Suppressor macrophage treated with lipopolysaccharide for 1 hour (primary cell): Measurements from ENCODE around the gene AQP6.

Experiments
- DNase-seq, 3 donors: peaks; one replicate each; pipeline ENCODE4 v3.0.0-alpha.2; 2020 to 2022

The AQP6 gene

DNA sequence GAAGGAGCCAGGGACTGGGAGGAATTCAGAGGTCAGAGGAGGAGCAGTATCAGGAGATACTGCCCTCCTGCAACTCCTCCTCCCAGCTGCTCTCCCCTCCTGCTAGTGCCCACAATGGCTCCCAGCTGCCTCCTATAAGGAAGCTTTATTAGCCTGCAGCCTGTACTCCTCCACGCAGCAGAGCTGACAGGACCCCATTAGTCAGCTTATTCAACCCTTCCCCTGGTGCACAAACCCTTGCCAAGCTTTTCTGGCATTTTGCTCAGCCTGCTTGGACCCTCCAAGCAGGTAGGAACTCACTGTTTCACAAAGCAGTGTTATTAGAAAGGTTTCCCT, 29.2 kb upstream of the AQP6 start:
- no peak for DNase-seq

DNA sequence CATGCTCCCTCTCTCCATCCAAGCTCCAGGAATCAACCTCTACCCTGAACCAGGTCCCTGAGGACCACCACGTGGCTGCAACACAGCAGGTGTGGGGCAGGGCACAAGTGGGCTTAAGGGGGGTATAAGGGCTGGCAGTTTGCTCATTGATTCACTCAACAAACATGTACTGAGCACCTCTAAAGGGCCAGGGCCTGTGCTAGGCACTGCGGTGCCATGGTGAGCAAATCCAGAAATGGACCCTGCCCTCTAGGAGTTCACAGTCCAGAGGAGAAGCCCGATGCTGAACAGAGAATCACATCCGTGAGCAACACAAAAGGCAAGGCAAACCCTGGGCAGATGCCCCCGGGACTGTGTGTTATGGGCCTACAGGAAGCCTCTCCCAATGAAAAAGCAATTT, 28.7 kb upstream of the AQP6 start:
- DNase-seq, result no peak

DNA sequence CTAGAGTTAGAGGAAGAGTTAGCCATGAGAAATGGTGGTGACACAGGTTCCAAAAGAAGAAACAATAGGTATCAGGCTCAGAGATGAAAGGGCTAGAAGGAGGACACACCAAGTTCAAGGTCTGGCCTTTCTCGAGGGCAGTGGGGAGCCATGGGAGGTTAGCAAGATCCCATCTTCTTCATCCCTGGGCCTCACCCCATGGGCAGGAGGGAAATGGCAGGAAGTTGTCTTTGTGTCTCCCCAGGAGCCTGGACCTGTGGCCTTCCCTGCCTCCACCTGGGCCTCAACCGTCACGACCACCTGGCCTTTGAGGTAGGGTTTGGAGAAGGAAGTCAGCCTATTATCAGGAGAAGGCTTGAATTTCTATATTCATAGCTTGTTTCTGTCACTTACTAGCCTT, 28.0 kb upstream of the AQP6 start:
- DNase-seq, result no peak

DNA sequence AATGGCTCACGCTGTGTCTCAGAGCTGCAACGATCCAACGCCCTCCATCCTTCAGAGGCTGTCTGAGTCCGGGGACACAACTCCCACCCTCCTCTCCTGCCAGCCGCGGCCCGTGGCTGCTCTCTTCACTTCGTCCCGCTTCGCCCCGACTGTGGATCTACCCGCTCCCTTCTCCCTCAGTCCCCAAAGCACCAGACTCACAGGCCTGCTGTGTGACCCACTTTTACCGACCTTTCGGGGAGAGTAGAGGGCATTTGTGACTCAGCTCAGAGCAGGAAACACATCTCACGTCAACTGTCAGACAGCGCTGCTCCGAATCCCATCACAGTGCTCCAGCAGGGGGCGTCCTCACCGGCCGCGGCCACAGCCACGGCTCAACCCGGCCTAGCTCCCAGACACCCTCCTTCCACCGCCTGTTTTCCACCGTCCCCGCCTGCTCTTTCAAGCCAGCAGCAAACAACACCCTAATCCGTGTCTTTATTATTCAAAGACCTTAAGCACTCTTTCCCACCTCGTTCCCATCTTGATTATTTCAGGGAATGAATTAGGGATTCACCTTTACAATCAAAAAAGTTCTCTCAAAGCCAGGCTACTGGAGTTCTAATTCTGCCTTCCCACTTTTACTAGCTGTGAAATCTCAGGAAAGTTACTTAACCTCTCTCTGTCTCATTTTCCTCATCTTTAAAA, 27.2 kb upstream of the AQP6 start:
- peak; percentile 89 to 93 (median 93) for DNase-seq

DNA sequence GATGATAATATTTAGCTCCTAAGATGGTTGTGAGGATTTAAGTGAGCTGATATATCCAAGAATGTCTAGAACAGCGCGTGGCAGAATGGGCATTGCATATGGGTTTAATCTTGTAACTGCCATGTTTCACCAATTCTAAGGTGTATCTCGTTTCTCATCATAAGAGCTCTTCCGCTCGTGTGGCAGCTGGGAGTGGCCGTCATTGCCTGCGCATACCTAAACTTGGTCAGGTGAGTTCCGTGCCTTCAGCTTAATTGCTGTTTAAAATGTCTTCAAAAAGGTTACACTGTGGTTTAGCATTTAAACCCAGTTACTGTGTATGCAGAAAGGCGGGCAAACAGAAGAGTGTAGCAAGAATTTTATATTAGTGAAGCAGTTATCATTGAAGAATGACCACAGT, 26.7 kb upstream of the AQP6 start:
- no peak for DNase-seq

DNA sequence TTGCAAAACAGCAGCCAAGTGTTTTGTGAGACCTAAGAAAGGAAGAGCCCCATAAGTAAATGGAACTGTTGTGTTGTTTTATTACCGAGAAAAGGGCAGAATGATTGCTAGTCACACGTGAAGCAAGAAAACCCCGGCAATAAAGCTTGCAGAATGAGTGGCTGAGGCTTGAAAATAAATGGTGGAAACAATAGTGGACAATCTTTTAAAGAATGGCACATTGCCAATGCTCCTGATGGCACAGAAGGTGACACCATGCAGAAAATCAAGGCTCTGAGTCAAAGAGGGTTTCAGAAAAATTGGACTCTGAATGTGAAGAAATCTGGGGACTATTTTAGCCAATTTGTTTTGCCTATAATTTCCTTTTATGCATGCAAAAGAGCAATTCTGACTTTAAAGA, 26.2 kb upstream of the AQP6 start:
- DNase-seq, result no peak

DNA sequence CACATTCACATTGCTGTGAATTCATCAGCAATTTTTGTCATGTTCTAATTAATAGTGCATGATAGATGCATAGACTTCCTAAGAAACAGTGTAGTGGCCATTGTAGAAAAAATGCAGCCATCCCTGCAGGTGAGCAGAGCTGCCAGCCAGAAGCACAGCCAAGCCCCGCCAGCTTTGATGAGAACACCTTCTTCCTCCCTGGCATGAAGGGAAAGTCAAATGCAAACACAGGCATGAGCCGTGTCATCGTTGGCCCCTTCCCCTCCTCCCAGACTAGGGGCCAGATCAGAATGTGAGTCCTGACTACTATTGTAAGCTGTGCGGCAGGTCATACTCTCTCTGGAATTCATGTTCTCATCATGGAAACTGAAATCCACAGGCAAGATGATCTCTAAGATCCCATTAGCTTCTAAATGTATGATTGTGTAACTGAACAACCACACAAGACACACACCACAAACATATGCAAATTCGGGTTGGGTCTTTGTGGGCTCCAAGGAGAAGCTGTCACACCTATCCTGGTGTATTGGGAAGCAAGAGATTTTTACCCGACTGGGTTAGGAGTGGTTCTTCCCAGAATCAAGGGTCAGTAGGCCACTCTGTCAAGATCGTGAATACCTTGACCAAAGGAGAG, 25.0 kb upstream of the AQP6 start:
- DNase-seq, result no peak

DNA sequence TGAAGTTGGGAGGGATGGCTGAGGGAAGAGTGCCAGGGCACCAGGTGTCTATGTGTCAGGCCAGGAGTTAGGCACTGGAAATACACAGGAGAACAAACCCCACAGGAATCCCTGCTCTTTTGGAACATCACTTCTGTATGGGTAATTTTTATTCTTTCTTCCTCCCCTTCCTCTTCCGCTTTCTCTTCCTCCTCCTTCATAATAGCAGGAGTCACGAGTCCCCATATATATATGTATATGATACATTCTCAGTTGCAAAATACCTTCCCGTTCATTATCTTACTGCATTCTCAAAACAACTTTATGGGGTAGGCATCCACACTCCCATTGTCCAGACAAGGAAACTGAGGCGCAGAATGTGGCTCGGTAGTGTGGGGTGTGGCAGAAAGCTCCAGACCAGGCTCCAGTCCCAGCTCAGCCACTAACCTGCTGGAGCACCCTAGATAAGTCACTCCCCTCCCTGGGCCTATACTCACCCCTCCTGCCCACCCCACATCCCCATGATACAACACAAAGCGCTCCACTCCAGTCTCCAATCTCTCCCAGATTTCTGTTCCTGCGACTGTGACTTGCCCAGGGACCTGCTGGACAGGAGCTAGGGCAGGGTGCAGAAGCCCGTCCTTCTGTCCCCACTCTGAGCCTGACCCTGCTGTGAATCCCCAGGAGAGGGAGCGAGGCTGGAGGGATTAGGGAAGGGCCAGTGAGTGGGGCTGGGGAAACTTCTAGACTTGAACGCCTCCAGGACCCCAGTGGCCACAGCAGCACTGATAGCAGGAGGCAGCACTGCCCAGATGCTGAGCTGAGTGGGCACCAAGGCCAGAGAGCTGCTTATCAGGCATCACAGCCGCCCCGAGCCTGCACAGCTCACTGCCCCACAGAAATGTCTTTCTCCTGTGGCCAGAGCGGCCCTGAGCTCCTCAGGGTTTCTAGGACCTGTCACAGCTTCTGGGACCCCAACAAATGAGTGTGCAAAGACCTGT, 23.6 kb upstream of the AQP6 start:
- DNase-seq, result peak; percentile 53 to 78 (median 77)

DNA sequence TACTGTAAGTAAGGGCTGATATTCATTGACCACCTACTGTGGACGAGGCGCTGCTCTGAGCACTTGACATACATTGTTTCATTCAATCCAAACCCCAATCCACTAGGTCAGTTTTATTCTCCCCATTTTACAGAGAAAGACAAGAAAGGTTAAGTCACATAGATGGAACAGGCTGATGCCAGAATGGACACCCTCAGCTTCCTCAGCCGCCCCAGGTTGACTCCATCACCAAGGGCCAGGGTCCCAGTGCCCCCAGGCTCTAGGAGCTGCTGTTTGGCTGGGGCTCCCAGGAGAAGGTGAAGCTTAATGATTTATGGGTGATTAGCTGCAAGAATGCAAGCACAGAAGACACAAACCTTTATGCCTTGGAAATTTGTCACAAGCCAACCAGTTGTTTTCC, 22.9 kb upstream of the AQP6 start:
- DNase-seq, result no peak

DNA sequence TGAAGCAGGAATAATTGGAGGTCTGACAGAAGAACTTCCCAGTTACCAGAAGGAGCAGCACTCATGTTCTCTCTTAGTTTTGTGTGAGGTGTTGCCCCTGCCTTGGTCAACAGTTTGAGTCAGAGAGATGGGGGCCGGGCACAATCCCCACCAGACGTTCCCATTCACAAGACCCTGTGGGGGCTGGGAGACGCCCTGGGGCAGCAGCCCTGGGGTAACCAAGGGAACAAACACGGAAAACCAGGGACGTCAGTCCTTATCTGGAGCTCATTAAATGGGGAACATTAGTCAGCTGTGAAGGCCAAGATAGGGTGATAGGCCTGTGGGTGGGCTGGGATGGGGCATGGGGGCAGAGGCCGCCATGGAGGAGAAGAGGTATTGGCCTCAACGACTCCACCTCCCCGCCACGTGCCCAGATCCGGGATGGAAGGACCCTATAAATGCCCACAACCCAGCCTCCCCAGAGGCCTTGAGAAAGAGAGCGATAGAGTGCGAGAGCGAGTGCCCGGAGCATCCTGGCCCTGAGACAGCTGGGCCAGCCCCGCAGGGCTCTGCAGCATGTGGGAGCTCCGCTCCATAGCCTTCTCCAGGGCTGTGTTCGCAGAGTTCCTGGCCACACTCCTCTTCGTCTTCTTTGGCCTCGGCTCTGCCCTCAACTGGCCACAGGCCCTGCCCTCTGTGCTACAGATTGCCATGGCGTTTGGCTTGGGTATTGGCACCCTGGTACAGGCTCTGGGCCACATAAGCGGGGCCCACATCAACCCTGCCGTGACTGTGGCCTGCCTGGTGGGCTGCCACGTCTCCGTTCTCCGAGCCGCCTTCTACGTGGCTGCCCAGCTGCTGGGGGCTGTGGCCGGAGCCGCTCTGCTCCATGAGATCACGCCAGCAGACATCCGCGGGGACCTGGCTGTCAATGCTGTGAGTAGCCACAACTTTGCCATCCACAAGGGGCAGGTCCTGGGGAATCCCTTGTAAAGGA, 22.2 kb upstream of the AQP6 start, which contains the start of gene AQP2:
Gene AQP2, plus strand, starts transcription at position 465 of the 979 bp plus-strand sequence. Its CDS starts 94 bp downstream, at position 559.
- DNase-seq, result no peak

DNA sequence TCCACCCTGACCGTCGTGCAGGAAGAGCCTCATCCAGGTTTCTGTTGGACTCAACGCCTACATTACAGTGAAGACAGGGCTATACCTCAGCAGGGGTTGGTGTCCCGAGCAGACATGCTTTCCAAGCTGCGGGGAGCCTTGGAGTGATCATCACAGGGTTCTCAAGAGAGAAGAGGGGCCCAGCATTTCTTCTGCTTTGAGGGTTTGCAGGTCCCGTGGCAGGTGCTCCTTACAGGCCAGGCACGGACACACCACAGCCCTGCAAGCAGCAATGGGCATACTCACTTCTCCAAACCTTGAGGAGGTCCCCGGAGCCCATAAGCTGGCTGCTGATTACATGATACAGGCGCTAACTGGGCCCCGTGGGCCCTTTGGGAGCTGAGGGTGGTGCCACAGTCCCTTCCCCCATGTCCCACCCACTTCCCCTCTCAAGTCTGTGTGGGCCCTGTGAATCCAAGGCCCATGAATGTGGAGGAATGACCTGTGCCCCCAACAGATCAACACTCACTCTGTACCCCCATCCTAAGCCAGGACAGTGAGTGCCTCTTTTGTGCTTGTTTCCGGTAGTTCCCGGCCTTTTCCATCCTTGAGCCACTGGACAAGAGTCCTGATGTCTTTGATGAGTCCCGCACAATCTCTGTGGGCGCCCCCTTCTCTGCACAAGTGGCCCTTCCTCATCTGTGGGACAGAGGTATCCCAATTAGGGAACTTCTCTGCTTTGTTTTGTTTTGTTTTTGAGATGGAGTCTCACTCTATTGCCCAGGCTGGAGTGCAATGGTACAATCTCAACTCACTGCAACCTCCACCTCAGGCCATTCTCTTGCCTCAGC, 21.1 kb upstream of the AQP6 start:
- no peak for DNase-seq

DNA sequence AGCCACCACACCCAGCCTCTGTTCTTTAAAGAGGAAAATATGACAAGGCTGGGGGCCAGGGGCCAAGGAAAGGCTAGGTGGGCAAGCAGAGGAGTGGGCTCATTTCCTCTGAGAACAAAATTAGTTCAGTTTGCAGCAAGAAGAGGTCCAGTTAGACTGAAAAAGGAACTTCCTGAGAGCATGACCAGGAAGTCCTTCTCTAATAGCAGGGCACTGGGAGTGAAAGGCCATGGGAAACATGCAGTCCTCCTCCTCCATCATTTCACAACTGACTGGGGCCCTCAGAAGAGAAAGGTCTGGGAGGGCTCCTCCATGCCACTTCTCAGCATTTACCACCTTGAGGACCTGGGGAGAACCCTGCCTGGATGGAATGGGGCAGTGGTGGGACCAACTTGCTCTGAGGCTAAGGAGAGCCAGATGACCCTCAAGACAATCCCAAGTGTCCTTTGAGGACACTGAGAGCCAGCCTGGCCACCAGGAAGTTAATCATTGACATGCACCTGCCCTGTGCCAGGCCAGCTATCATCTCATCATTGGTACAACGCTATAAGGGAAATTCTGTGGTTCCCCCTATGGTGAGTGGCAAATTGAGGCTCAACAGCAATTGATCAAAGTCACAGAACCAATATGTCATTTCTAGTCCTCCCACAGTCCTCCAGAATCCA, 20.2 kb upstream of the AQP6 start:
- DNase-seq, result peak in 2 of 3 donors; percentile 49 to 50

DNA sequence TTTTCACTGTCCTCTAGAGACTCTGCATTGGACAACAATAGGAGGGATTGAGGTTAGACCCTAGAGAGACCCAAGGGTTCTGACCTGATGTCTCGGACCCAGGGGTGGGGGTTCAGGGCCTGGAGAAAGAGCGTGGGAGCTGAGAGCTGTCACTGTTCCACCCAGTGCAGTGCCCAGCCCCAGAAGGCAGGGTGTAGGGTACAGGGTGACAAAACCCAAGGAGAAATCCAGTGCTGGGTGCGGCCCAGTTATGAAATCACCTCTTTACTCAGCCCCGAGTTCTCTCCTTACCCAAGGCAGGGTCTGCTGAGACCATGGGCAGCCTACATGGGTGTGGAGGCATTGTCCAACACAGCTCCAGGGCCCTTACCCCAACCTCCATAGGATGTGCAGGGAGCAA, 19.6 kb upstream of the AQP6 start:
- DNase-seq, result no peak

DNA sequence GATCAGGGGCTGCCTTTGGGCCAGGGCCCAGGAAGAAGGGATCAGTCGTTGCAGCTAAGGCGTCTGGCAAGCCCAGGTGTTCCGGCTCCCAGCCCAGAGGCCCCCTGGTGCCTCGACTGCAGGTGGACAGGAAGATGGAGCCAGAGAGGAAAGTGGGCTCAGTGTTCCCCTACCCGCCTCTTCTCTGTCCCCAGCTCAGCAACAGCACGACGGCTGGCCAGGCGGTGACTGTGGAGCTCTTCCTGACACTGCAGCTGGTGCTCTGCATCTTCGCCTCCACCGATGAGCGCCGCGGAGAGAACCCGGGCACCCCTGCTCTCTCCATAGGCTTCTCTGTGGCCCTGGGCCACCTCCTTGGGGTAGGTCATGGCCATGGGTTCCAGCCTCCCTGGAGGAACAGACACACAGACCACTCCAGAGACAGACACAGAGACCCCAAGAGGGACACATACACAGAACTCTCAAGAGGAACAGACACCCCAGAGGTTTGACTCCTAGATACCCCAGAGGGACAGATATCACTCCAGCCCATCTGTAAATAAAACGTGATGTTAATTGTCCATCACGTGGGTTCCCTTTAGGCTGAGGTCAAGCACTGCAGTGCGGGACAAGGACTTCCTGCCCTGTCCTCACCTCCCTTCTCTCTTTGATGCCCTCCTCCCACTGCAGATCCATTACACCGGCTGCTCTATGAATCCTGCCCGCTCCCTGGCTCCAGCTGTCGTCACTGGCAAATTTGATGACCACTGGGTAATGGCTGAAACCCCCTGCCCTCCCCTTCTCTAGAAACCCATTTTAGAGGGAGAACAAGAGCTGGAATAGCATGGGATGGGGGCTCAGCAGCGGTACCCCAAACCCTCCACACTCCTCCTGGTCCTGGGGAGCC, 18.5 kb upstream of the AQP6 start:
- DNase-seq, result no peak

DNA sequence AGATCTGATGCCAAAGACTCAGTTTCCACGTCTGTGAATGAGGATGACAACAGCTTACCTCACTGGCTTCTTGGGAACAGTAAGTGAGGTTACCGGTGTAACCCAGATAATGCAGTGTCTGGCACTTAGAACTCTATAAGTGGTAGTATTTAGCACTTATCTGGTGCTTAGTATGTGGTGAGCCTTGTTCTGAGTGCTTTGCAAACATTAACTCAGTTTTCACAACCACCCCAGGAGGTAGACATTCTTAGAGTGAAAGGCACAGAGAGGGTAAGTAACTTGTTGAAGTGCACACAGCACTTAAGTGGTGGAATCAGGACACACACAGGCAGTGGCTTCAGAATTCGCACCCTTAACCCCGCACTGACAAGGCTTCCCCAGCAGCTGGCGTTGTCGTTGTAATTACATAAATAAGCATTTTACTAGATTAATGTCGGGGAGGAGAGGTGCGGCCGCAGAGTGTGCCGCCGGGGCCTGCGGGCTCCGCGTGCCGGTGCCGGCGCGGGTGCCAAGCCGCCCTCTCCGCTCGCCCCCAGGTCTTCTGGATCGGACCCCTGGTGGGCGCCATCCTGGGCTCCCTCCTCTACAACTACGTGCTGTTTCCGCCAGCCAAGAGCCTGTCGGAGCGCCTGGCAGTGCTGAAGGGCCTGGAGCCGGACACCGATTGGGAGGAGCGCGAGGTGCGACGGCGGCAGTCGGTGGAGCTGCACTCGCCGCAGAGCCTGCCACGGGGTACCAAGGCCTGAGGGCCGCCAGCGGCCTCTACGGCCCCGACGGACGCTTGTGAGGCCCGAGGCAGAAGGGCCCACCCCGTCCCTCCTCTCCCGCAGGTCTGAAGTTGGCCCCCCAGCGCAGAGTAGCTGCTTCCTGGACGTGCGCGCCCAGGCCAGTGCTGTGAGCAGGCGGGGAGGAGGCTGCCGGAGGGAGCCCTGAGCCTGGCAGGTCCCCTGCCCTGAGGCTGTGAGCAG, 17.6 kb upstream of the AQP6 start:
- DNase-seq, result no peak

DNA sequence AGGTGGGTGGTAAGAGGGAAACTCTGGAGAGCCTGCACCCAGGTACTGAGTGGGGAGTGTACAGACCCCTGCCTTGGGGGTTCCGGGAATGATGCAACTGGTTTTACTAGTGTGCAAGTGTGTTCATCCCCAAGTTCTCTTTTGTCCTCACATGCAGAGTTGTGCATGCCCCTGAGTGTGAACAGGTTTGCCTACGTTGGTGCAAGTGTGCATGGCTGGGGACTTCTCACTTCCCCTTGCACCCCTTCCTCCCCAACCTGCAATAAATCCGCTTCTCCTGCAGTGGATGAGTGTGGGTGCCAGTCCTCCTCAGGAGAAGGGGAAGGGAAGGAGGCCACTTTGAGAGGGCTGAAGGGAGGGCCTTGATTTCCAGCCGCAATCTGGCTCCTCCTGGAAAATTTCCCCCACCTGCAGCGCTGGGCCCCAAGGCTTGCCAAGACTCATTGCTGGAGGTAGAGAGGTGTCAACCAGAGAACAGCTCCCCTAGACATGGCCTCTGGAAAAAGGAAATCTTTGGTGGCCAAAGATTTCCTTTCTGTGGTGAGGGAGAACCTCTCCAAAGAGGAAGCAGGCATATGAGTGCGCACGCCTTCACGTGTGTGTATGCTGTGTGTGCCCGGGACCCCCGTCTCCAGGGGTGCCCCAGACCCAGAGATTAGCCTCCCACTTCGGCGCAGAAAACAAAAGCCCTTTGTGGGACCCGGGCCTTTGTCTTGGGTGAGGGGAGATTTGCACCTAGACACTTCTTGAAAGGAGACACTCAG, 16.7 kb upstream of the AQP6 start:
- DNase-seq, result peak in 2 of 3 donors; percentile 32 to 45

DNA sequence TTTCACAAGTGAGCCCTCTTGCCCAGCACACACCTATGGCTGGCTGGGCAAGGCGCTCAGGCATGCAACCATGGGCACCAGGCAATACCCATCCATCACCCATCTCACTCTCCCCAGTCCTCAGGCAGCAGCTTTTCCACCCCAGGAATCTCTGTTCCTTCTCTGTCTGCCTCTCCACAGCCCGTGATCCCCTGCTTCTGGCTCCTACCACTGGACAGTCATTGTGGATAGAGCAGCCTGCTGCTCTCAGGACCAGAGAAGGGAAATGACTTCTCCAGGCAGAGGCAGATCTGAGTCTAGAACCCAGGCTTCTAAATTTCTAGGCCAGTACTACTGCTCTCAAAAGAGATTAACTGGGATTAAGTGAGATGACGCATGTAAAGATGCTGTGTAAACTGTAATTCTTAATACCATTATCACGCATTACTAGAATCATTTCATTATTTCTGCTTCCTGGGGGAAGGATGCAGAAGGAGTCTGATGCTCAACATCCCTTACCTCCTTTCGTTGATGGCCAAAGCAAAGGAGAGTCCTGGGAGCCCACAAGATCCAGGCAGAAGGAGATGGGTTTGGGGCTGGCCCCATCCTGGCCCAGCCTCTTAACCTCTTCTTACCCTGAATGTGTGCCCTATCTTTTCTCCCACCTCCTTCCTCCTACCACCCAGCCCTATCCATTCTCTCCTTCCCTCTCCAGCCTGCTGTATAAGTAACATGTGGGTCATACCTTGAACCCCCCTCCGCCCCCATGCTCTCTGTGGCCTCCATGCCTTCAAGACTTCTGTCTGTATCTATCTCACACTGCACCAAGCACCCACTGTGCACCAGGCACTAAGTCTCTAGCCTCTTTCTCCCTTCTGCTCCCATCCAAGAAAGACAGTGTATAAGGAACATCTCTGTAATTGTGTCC, 15.8 kb upstream of the AQP6 start:
- no peak for DNase-seq
